GM19099 (cell line): Measurements from ENCODE around the gene APH1B.

Source experiments
- POLR2A ChIP-seq: IDR thresholded peaks from 3 replicates; pipeline ENCODE4 v1.6.1; 2011; ENCODE audit warnings: low read depth; ENCODE audit not compliant: insufficient read length; ENCODE audit errors: extremely low read depth

APH1B gene

DNA sequence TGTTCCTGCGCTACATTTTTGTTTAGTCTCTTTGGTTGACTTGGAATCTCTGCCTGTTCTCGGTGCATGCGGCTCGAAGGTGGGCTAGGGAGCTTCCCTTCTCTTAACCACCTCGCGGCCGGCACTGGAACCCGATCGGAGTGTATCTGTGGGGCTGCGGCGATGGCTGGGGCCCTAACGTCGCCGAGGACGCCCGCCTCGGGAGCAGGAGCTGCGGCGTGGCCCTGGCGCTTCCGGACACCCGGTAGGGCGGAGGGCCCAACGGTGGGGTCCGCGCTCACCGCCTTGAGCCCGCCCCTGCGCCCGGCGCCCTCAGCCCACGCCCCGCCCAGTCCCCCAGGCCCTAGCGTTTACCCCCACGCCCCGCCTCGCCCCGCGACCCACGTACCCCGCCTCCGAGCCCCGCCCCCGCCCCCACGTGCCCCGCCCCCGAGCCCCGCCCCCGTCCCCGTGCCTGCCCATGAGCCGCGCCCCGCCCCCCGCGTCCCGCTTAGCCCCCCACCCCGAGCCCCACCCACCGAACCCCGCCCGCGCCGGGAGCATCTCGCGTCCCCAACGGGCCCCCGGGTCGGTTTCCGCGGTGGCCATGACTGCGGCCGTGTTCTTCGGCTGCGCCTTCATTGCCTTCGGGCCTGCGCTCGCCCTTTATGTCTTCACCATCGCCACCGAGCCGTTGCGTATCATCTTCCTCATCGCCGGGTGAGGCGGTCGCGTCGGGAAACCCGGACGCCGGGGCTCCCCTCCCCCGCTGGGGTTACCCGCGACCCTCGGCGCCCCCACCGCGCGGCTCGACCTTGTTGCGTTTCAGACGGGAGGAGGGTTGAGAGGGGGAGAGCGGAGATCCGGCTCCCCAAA lies at the start of gene APH1B:
Gene APH1B, plus strand, starts transcription at position 568 of the 855 bp plus-strand sequence. Its CDS starts 19 bp downstream, at position 587.
- TF ChIP-seq POLR2A = peak; percentile 73

DNA sequence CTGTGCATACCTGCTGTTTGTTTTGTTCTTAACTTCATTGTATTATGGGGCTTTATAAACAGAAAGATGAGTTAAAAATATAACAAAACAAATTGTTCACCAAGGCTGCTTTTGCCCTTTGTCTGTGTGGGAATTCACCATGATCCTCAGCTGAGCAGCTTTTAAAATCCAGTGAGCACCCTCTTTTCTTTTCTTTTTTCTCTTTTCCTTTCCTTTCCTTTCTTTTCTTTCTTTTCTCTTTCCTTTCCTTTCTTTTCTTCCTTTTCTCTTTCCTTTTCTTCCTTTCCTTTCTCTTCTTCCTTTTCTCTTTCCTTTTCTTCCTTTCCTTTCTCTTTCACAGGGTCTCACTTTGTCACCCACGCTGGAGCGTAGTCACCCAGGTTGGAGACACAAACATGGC lies 49.7 kb upstream of the APH1B start:
- TF ChIP-seq POLR2A = no peak

DNA sequence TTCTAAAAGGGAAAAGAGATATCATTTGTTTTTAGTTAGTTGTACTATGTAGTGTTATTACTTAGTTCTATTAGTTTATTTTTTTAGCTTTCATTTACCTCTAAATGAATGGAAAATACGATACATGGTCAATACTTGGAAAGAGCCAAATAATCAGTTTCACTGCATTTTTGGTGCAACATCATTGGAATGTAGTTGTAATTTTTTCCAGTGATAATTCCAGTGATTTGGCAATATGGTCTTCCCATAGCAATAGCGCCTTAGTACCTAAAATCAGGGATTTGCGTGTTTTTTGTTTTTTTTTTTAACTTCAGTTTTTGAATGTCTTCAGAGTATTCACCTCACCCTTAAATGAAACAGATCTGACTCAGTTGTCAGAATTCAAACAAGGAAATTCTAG lies 46.2 kb upstream of the APH1B start:
- TF ChIP-seq POLR2A = no peak

DNA sequence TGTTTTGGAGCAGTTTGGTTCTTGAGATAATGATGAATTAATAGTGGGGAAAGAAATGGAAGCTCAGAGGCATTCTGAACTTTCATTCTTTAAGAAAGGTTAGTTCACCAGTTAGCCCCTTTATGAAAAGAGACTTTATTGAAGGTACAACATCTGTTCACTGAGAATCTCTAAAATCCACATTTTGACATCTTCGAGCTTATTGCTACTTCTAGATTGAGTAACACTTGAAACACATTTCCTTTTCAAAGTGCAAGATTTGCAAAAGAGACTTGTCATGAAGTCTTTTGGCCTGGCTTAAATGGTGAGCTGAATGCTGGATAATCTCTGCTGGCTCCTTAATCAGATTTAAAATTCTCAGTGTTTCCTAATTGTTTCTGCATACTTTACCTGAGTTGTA lies 45.7 kb upstream of the APH1B start:
- no peak for TF ChIP-seq POLR2A

DNA sequence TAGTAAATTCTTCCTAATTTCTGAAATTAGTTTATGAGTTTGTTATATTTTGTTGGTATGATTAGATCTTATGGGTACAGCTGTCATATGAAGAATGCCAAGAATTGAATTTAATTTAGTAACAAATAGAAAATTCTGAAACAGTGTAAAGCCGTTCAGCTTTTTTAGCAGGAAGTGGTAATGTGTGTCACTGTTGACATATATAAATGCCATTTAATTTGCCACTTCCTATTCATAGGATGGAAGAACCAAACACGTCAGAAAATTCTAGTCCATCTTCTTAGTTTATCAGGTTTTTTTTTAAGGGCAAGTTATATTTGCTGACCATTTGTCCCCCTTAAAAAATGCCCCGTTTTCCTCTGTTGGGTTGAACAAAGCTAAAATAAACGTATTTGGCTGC lies 45.0 kb upstream of the APH1B start:
- no peak for TF ChIP-seq POLR2A

DNA sequence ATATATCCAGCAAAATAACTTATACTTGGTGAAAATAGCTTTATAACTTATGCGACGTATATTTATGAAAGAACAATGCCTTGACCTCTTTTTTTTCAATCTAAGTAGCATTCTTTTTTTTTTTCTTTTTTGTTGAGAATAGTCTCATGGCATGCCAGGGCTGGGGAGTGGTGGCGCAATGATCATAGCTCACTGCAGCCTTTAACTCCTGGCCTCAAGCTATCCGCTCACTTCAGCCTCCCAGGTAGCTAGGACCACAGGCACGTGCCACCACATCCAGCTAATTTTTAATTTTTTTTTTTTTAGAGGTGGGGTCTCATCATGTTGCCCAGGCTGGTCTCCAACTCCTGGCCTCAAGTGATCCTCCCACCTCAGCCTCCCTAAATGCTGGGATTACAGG lies 44.5 kb upstream of the APH1B start:
- TF ChIP-seq POLR2A = no peak

DNA sequence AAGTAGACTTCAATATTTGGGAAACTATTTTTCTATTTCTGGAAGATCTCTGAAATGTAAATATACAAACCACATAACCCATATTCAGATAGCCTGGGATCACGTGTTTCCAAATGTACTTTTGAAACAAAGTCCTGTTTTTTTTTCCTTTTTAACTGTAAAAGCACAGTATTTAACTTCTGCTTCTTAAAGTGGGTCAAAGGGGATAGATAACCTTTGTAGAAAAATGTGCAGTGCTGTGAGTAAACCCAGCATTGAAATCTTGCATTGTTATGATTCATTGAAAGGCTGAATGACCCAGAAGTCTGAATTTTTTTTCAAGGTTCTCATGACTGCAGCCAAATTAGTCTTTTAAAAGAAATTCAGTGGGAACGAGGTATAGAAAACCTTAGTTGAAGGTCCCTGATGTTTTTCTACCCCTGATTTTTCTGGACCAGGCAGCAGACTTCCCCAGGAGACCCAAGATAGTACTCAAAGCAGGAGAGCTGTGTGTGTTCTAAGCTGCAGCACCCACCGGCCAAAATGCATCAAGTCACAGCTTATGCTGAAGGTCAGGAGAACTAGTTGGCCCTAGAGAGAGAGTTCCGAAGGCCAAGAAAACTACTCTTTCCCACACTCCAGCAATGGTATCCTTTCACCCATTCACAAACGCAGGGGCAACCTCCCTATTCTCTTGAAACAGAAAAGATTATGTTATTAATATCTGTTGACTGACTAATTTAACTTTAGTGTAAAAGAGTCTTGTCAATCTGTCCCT lies 43.6 kb upstream of the APH1B start:
- TF ChIP-seq POLR2A = no peak

DNA sequence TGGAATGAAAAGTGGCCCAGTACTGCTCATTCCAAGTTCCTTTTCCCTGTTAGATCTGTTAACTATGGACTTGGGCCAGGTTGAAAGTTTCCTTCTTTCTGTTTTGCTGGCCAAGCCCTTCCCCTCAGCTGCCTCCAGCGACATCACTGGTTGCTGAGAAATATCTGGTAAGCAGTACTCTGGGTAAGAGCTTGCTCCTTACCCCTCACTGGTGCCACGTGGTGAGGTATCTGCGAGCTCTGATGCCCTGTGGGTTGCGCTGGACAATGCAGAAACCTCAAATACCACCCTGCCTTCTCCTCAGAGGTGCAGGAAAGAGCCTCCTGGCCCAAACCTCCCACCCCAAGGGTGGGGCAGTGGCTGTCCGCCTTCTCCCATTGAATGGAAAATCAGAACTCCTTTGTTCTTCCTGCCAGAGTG lies 42.9 kb upstream of the APH1B start:
- no peak for TF ChIP-seq POLR2A

DNA sequence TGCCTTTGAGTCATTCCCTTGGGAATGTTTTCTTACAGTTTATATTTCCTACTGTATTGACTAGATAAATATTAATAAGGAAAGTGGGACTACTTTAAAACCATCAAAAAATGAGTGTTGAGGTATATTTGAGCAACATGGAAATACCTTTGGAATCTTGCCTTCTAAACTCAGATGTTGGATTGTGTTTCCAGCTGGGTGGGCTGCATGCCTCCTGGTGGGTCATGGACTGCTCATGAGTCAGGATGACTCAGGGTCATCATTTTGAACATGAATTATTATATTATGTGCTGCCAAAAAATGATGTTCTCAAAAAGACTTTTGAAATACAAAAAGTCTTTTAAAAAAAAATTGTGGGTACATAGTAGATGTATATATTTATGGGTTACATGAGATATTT lies 41.1 kb upstream of the APH1B start:
- no peak for TF ChIP-seq POLR2A

DNA sequence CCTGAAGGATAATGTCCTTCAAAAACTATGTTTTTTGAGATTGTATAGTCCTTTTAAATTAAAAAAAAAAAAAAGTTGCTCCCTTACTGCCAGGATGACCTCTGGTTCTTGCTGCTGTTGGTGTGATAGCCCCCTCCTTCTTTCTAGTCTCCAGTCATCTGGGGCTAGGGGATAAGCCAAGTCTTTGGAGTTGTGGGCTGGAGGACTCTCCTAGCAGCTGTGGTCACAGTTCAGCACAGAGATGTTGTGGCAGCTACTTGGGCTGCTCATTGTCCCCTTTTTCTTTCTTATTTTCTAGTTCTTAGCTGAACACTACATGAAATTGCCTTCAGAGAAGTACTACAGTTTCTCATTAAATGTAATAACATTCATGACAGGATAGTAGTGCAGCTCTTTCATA lies 39.2 kb upstream of the APH1B start:
- TF ChIP-seq POLR2A = no peak

DNA sequence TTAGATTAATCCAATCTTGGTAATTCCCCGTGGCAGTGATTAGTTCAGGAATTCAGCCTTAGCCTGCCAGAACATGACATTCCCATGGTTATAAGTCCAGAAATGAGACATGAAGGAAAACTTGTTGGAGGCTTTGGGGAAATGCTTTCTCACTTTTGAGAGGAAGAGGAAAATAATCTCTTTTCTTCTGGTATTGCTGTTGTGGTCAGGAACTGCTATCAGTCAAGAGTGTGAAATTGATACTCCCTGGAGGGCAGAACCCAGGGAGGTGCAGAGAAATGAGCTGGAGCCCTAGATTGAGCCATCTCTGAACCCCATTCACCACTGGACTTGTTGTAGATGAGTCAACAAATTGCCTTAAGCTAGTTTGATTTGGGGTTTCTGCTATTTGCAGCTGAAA lies 38.6 kb upstream of the APH1B start:
- TF ChIP-seq POLR2A = no peak

DNA sequence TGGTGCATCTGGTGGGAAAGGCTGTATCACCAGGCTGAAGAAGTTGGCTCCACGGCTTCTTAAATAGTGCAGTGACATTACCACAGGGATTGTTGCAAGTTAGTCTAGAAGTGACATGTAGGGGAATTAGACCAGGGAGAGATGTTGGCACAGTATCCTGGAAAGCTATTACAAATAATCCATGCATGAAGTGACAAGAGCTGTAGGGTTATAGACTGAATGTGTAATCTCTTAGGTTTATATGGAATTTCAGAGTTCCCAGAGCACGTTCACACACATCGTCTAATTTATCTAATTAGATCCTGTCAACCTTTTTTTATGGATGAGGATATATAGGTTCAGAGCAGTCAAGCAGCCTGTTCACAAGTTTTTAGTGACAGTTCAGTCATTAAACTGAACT lies 37.3 kb upstream of the APH1B start:
- TF ChIP-seq POLR2A = no peak

DNA sequence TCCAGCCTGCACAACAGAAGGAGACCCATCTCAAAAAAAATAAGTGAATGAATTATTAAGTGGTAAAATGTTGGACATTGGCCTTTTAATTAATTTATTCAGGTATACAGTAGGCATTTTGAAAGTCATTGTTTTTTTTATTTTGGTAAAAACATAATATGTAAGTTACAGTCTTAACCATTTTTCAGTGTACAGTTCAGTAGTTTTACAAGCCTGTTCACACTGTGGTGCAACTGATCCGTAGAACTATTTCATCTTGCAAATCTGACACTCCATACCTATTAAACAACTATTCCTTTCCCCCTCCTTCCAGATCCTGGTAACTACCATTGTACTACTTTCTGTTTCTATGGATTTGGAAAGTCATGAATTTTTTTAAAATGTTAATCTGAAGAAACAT lies 36.1 kb upstream of the APH1B start:
- TF ChIP-seq POLR2A = no peak

DNA sequence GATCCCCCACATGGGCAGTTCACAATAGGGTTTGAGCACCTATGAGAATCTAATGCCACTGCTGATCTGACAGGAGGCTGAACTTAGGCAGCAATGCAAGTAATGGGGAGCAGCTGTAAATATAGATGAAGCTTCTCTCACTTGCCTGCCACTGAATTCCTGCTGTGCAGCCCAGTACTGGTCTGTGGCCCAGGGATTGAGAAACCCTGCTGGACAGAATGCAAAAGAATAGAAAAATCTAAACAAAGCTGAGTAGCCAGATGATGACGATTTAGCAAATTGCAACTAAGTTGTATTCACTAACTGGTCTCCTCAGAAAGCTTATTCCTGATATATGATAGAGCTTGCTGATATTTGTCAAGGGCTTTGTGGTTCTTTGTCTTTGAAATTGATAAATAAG lies 34.3 kb upstream of the APH1B start:
- TF ChIP-seq POLR2A = no peak

DNA sequence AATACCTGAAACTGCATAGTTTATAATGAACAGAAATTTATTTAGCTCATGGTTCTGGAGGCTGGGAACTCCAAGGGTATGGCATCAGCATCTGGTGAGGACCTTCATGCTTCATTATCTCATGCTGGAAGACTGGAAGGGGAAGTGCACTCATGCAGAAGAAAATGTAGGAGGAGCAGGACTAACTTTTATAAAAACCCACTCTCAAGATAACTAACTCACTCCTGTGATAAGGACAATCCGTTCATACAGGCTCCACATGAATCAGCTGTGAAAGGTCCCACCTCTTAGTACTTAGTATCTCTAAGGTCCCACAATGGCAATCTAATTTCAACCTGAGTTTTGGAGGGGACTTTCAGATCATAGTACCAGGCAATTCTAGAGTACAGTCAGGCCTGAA lies 33.6 kb upstream of the APH1B start:
- no peak for TF ChIP-seq POLR2A

DNA sequence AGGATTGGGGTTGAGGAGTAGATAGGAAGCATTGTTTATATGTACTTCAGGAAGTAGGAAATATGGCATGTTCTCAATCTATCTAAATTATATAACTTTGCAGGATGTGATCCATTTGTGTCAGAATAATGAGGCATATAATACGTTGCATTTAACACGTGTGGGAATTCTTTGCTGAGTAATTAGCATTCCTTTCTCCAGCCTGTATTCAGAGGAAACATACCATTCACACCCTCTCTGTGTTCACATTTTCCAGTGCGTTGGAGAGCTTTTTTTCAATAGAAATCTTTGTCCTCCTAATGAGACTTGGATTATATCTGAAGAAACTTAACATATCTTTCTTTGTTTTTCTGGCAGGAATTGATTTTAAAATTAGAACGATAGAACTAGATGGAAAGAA lies 33.0 kb upstream of the APH1B start:
- no peak for TF ChIP-seq POLR2A
